Urothelium cell line (cell line): ENCODE measurements around the gene BRPF1.
"Not testable (repeated sequence)": the region's sequence is repeated elsewhere in the genome, so short reads cannot be mapped to it uniquely, and the experiment has no call there.

Experiments
- DNase-seq: peaks from one replicate; pipeline ENCODE4 v3.0.0; 2011; ENCODE audit warnings: low spot score, mixed read lengths
- FAIRE-seq: peaks from 2 replicates; lab custom pipeline; 2011; peaks lifted over from hg19 to GRCh38; lab: Jason Lieb, UNC

Gene BRPF1

GRCh38 chr3:9768141-9768775 lies 36.7 kb downstream of the BRPF1 start:
- FAIRE-seq = no peak

DNA sequence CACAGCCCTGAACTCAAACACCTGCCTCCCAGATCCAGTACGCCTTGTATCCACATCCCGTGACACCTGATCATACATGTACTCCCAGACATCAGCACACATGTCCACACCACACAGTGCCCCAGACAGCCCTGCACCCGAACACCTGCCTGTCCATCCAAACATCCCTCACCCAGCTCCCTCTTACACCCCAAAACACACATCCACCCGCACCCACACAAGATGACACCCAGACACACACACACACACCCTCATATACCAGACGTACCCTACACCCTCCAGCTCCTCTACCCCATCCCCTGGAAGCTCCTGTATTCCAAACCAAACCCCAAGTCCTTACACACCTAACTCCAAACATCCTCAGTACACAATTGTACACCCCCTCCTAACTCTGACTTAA lies 37.5 kb downstream of the BRPF1 start:
- no peak for DNase-seq
- no peak for FAIRE-seq

More at GRCh38 chr3:9768141-9768775, 36.7 kb downstream of the BRPF1 start:
- DNase-seq = no peak

GRCh38 chr3:9769426-9770275 lies 38.1 kb downstream of the BRPF1 start, which contains the start of gene CAMK1:
TSS of gene CAMK1 (minus strand) at chr3:9769947. CDS start at chr3:9767749, 2,198 bp downstream.
- no peak for FAIRE-seq

GRCh38 chr3:9770276-9770812 lies 38.8 kb downstream of the BRPF1 start:
- FAIRE-seq (no peak), DNase-seq (no peak)

More at GRCh38 chr3:9769426-9770275, 38.1 kb downstream of the BRPF1 start, which contains the start of gene CAMK1:
- peak; percentile 90 for DNase-seq

DNA sequence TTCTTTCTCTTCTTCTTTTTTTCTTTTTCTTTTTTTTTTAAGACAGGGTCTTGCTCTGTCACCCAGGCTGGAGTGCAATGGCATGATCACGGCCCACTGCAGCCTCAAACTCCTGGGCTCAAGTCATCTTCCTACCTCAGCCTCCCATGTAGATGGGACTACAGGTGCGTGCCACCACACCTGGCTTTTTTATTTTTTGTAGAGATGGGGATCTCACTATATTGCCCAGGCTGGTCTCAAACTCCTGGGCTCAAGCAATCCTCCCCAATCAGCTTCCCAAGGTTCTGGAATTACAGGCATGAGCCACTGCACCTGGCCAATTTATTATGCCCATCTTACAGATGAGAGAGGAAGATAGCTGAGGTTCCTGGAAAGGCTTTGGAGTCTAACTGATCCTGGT lies 39.5 kb downstream of the BRPF1 start:
- not testable (repeated sequence) for DNase-seq, FAIRE-seq

DNA sequence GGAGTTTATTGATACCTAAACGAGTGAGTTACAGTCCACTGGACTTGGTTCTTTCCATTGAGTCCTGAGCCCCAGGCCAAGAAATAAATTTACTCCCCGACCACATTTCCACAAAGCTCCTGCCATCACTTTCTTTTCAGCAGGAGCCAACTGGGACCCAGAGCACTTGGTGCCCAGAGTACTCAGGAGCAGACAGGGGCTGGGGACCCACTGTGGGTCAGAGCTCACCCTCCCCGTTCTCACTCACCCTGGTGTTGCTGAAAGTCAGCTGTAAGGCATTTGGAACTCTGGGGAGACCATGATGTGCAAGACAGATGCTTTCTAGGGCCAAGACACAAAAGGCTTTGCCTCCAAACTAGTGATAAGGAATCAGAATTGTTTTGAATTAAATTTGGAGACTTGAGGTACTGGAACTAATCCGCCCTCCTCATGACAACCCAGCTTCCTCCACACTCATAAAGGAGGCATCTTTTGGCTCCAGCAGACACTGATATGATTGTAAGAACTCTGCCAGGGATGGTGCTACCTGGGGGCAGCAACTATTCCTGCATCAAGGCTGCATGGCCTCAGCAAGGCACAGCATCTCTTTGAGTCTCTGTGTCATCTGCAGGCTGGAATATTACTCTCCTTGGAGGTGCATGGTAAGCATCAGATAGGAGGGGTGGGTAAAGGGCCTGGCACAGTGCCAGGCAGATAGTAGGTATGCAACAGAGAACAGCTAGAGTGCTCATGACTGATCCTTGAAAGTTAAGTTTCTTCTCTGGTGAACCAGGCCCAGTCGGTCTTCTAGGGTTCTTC lies 45.6 kb downstream of the BRPF1 start:
- no peak for FAIRE-seq
- no peak for DNase-seq

- DNase-seq (no peak), FAIRE-seq (no peak)
Observed at GRCh38 chr3:9777694-9778021, 46.1 kb downstream of the BRPF1 start.

GRCh38 chr3:9778143-9779074 lies 46.9 kb downstream of the BRPF1 start:
- DNase-seq (no peak), FAIRE-seq (no peak)

- FAIRE-seq = no peak
- no peak for DNase-seq
Observed at GRCh38 chr3:9779075-9779593, 47.6 kb downstream of the BRPF1 start.

GRCh38 chr3:9779721-9780457 lies 48.4 kb downstream of the BRPF1 start:
- DNase-seq = no peak
- no peak for FAIRE-seq

- DNase-seq = no peak
- no peak for FAIRE-seq
Observed at GRCh38 chr3:9780458-9780812, 48.9 kb downstream of the BRPF1 start.

- FAIRE-seq (no peak), DNase-seq (no peak)
Observed at GRCh38 chr3:9780910-9781309, 49.4 kb downstream of the BRPF1 start.

- no peak for FAIRE-seq
Observed at GRCh38 chr3:9781551-9781950, 50.0 kb downstream of the BRPF1 start.

GRCh38 chr3:9781978-9782603 lies 50.6 kb downstream of the BRPF1 start:
- FAIRE-seq (no peak), DNase-seq (no peak)

More at GRCh38 chr3:9781551-9781950, 50.0 kb downstream of the BRPF1 start:
- no peak for DNase-seq

DNA sequence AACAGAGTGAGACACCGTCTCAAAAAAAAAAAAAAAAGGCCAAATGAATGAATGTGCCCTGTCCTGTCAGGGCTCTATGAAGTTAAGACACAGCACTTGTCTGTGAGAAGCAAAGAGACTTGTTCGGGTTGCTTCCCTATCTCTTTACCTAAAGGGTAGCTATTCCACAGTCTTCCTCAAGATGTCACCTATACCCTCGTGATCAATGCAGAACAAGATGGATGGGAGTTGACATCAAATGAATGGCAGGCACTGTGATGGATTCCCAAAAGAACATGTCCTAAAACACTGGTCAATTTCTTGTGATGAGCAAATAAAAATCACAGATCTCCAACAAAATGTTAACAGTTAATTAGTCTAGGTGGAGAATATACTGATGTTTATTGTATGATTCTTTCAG lies 51.2 kb downstream of the BRPF1 start:
- FAIRE-seq = no peak
- no peak for DNase-seq

DNA sequence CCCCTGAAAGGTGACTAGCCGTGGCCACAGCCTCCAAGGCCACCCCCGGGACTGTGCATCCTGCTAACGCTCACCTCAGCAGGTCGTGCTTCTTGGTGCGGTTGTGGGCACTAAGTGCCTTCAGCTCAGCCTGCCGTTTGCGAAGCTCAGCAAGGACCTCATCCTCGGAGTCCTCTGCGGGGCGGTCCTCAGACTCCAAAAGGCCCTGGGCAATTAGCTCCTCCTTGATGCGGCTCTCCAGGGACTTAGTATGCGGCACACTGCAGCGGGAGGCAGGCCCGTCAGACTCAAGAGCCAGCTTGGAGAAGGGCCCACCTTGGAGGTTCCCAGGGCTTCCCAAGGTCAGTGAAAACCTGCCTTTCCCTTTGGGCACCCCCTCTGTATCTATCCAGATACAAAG lies 52.4 kb downstream of the BRPF1 start:
- FAIRE-seq (no peak), DNase-seq (no peak)

DNA sequence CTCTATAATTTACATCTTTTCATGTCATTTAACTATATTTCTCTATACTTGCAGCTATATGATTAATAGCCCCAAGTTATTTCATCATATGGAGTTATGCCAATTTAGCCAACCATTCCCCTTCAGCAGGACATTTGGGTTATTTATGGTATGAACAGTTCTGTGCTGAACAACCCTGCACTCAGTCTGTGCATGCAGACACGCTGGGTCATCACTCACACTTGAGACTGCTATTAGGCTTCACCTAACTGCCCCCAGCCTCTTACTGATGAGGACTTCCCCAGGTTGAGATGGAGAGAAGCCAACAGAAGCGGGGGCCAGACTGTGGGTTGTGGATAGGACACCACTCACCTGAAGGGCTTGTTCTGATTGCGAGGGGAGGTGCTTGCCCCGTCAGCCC lies 53.4 kb downstream of the BRPF1 start:
- FAIRE-seq (no peak), DNase-seq (no peak)

DNA sequence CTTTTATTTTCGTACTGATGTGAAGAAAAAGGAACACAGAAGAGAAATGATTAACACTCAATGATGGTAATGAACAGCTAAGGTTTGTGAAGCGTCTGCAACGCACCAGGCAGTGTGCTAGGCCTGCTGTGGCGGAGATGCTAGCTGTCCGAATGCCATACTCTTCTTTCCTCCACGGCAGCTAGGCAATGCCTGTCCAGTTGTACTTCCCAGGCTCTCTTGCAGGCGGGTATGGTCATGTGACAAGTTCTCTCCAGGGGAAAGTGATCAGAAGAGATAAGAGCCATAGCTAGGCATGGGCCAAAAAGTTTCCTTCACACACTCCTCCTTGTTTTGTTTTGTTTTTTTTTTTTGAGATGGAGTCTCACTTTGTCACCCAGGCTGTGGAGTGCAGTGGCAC lies 54.1 kb downstream of the BRPF1 start:
- DNase-seq = no peak
- FAIRE-seq = no peak
